GM20000 (cell line): ENCODE measurements around the gene PMVK.

ENCODE experiments used
- DNase-seq: peaks from one replicate; pipeline ENCODE4 v3.0.0; 2012; ENCODE audit warnings: low spot score
- TF ChIP-seq, protein P1 (sequence below): IDR thresholded peaks from 2 replicates; pipeline ENCODE4 v1.5.1; 2012; ENCODE audit warnings: mild to moderate bottlenecking, control low read depth; ENCODE audit errors: extremely low read depth, missing control alignments

Gene PMVK

DNA sequence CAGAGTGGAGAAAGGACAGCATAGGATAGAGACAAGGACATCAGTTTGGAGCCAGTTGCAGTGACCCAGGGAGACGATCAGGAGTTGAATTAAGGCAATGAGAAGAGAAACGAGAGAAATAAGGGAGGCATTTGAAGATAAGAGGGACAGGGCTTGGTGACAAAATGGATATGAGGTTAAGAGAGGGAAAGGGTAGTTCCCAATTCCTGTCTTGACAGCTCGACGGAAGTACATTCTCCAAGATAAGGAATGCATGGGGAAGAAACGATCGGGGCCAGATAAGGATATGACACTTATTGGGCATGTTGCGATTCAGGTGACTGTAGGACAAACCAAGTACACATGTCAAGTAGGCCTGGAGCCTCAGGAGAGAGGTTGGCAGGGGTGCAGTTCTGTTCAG, 47.8 kb downstream of the PMVK start:
- TF ChIP-seq, protein P1, sequence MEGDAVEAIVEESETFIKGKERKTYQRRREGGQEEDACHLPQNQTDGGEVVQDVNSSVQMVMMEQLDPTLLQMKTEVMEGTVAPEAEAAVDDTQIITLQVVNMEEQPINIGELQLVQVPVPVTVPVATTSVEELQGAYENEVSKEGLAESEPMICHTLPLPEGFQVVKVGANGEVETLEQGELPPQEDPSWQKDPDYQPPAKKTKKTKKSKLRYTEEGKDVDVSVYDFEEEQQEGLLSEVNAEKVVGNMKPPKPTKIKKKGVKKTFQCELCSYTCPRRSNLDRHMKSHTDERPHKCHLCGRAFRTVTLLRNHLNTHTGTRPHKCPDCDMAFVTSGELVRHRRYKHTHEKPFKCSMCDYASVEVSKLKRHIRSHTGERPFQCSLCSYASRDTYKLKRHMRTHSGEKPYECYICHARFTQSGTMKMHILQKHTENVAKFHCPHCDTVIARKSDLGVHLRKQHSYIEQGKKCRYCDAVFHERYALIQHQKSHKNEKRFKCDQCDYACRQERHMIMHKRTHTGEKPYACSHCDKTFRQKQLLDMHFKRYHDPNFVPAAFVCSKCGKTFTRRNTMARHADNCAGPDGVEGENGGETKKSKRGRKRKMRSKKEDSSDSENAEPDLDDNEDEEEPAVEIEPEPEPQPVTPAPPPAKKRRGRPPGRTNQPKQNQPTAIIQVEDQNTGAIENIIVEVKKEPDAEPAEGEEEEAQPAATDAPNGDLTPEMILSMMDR: no peak
- DNase-seq: no peak

DNA sequence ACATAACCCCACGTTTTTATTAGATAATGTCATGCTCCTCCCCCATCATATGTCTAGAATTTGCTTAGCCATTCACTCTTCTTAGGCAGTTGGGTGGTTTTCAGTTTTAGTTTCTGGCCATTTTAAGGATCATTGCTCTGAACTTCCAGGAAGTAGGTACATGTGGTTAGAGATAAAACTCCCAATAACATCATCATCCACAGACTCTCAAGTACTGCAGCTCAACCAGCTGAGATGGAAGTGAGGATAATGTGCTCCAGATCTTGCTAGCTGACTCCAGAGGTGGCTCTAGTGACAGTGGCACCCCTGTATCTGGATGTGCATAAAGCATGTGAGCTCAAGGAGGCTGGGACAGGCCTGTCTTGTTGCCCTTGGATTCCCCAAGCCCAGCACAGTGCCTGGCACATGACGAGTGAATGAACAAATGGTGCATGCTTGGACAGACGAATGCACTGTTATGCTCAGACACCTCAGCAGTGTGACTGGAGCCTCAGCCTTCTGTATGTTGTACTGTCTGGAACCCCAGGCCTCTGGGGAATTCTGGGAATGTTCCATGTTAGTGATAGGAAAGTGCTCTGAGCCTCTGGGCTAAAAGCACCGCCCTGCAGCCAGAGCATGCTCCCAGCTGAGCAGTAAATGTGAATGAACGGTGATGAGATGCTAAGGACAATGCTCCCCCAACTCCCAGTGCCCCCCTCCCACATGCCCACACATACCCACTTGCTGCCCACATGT, 50.1 kb downstream of the PMVK start:
- TF ChIP-seq, protein P1: no peak
- DNase-seq: no peak

DNA sequence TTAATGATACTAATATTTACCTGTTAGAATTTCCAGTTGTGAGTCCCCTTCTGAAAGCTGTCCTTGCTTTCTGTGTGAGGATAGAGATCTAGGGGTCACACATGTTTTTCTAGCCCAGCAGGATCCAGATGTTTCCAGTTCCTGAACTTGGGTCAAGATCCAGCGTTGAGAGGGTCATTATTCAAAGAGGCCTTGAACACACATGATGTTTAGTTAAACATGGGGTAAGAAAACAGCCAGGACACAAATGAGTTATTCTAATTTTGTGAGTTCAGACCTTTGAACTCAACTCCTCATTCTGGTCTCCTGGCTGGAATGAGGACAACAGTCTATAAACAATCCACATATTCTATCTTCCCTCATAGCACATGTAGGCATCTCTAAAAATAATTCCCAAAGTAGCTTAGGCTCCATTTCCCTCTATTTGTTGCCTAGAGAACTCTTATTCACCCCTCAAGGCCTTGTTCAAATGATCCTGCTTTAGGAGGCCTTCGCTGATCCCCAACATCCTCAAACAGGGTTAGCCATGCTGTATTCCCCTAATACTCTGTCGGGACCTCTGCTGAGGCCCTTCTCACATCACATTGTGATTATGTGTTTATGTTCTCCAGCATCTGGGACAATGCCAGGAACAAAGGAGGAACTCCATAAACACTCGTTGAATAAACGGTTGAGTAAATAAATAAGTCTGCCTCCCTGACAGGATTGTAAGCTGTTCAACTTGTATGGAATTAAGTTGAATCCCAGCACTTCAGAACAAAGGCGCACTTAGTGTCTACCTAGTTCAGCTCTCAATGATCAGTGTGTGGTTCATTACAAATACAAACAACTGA, 51.4 kb downstream of the PMVK start:
- no peak for DNase-seq
- TF ChIP-seq, protein P1: no peak

DNA sequence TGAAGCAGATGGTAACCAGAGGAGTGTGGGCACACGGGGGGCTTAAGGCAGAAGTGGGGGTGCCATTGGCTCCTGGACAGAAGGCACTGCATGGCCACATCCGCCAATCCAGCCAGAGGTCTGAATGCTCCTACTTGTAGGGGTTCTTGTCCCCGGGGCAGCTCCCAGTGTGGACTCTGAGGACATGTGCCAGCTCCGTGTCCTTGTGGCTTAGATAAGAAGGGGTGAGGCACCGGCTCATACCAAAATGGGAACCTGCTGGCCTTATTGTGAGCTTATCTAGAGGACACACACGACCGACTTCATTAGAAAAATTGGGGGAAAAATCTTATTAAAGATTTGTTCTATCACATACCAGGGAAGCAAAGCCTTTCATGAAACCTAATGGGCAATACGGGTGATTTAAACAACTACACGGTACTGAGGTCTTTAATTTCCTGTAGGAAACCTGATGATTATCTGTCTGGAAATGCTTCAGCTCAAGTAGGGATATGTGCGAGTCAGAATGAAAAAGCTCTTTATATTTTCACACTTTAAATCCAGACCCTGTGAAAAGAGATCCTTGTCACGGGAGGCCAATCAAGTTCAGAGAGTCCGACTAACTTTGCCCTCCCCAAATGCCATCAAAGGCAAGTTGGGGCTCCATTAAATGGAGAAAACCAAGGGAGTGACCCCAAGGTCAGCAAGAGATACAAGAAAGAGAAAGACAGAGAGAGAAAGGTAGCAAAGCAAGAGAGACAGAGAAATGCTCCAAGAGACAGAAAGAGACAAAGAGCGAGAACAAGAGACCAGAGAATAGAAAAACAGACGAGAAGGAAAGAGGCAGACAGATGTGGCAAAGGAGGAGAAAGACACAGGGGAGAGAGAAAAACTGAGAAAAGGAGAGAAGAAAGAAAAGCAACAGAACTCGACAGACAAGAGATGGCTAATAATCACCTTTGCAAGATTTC, 52.3 kb downstream of the PMVK start:
- DNase-seq: no peak
- TF ChIP-seq, protein P1: no peak

DNA sequence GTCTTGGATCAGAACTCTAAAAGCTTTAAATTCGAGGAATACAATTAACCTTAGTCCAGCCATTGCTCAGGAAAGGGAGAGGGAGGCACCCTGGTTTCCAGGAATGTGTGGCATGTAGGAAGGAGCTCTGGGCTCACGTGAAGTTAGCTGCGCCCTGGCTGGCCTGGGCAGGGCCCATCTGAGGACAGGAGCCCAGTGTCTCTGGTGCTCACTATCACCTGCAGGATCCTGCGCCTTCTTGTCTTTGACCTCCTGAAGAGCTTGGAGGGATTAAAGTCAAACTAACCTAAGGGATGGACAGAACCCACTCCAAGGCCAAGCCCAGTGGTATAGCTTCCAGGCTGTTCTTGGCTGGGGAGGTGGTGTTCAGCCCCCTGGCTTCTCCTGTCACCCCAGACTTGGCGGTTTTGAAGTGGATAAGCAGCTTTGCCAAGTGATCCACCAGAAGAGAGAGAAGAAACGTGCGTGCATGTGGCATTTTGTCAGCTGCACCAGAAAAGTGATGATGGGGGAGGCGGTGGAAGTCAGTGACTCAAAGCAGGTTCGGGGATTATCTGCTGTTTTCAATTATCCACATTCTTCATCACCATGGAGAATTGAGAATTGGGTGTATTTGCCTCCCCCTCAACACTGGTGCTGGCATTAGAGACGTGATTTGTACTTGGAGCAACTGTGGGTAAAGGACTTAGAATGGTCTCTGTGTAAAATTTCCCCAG, 54.5 kb downstream of the PMVK start:
- no peak for DNase-seq
- TF ChIP-seq, protein P1: no peak

DNA sequence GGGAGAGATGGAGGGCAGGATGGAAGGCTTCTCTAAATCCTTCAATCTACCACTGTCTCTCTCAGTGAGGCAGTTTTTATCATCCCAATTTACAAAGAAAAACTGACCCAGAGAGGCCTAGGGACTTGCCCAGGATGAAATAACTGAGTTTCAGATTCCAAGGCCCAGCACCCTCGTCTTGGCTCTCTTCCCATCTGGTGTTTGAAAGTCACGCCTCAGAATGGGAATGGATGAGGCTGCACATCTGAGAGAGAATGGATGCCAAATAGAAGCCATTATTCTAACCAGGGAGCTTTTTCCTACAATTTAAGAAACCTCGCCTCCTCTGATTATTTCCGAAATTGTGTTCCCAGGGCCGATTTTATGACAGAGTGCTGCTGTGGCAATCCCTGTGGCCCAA, 55.8 kb downstream of the PMVK start:
- TF ChIP-seq, protein P1: no peak
- DNase-seq: no peak
